ENCODE data around the gene HEMK1.

HEMK1 gene

GRCh38 chr3:50620820-50621219, 51.5 kb downstream of the HEMK1 start:
- DNase-seq (ENCODE audit: low read depth): no peak
- TF ChIP-seq, protein P1, sequence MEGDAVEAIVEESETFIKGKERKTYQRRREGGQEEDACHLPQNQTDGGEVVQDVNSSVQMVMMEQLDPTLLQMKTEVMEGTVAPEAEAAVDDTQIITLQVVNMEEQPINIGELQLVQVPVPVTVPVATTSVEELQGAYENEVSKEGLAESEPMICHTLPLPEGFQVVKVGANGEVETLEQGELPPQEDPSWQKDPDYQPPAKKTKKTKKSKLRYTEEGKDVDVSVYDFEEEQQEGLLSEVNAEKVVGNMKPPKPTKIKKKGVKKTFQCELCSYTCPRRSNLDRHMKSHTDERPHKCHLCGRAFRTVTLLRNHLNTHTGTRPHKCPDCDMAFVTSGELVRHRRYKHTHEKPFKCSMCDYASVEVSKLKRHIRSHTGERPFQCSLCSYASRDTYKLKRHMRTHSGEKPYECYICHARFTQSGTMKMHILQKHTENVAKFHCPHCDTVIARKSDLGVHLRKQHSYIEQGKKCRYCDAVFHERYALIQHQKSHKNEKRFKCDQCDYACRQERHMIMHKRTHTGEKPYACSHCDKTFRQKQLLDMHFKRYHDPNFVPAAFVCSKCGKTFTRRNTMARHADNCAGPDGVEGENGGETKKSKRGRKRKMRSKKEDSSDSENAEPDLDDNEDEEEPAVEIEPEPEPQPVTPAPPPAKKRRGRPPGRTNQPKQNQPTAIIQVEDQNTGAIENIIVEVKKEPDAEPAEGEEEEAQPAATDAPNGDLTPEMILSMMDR (IDR thresholded peaks at IDR 0.05; ENCODE audit: insufficient read depth, low read depth, low read length, missing control alignments): no peak
- no peak overlapping the region for H3K4me3 ChIP-seq (ENCODE audit: low read length)

GRCh38 chr3:50622881-50623280, 53.6 kb downstream of the HEMK1 start:
- H3K4me3 ChIP-seq (ENCODE audit: low read length): no peak overlapping the region
- TF ChIP-seq, protein P1 (IDR thresholded peaks at IDR 0.05; ENCODE audit: insufficient read depth, low read depth, low read length, missing control alignments): no peak
- DNase-seq (ENCODE audit: low read depth): no peak

DNA sequence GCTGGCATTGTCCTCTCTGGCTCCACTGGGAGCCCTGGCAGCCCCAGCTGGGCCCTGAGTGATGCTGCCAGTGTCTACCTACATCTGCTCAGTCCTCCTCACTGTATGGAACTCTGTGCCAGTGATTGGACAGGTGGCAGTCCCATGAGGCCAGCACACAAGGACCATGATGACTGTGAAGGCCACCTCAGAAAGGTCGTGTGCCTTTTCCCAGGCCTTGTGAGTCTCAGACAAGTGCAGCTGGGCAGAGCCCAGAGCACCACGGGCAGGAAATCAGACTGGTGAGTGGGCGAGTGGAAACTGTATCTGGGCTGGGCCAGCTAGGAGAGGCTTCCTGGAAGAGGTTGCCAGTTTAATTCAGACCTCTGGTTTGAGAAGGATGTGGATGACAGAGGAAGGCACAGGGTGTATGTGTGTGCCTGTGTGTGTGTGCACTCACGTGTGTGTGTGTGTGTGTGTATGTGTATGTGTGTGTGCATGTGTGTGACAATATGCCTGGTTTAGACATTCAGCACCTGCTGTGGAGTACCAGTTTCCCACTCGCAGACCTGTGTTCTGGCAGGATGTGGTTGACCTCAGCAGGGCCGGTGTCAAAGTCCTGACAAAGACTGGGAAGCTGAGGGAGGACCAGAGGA, 54.6 kb downstream of the HEMK1 start:
- TF ChIP-seq, protein P1 (IDR thresholded peaks at IDR 0.05; ENCODE audit: insufficient read depth, low read depth, low read length, missing control alignments): no peak
- H3K4me3 ChIP-seq (ENCODE audit: low read length): no peak overlapping the region
- no peak for DNase-seq (ENCODE audit: low read depth)

DNA sequence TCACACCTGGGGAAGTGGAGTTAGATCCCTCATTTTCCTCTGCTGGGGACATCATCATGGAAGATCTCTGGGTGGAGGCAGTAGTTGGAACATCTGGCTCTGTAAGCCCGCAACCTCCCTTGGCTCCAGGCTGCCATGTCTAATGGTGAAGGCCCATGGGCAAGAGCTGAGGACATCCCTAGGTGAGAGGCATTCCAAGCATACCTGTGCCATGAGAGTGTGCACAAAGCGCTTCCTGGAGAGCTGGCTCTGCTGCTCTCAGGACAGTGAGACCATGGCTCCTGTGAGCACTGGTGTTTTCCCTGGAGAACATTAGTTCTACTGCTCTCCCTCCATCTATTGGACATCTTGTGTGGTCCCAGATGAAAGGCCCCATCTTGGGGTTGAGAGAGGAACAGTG, 55.3 kb downstream of the HEMK1 start:
- TF ChIP-seq, protein P1 (IDR thresholded peaks at IDR 0.05; ENCODE audit: insufficient read depth, low read depth, low read length, missing control alignments): no peak
- peak; percentile 85 for DNase-seq (ENCODE audit: low read depth)
- no peak overlapping the region for H3K4me3 ChIP-seq (ENCODE audit: low read length)

DNA sequence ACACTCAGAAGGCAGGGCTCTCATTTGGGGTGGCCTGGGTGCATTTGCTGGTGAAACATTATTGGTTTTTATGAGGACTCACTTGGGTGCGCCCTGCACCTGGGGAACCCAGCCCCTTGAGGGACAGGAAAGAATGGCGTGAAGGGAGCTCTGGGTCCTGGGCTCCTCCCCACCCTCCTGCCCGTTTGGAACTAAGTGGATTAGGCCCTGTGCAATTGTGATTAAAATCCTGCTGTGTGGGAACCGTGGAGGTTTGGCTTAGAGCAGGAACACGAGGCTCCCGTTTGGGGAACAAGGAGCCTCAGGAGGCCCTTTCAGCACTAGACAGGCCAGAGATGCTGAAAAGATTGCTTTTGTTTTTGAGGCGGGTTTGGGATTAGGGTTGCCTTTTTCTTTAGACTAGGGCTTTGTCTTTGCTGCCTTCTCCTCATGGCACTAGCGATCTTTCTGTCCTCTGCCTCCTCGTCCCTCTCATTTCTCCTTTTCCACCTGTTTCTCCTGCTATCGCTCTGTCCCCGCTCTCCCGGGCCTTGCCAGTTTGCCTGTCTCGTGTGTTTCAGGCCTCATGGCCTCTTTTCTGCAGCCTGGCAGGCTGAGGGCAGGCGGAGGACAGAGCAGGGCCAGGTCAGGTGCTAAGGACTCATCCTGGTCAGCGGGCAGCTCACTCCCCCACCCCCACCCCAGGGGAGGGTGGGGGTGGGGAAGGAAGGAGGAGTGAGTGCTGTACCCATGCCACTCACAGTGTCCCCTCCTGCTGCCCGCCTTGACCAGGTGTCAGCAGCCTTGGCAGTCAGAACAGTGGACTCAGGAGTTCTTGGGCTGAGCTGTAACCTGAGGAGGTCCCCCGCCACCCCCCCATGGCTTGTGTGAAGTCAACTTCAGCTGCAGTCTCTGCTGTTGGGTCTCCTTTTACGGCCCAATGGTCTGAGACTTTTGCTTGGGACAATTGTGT, 56.2 kb downstream of the HEMK1 start:
- TF ChIP-seq, protein P1 (IDR thresholded peaks at IDR 0.05; ENCODE audit: insufficient read depth, low read depth, low read length, missing control alignments): no peak
- H3K4me3 ChIP-seq (ENCODE audit: low read length): no peak overlapping the region
- no peak for DNase-seq (ENCODE audit: low read depth)

DNA sequence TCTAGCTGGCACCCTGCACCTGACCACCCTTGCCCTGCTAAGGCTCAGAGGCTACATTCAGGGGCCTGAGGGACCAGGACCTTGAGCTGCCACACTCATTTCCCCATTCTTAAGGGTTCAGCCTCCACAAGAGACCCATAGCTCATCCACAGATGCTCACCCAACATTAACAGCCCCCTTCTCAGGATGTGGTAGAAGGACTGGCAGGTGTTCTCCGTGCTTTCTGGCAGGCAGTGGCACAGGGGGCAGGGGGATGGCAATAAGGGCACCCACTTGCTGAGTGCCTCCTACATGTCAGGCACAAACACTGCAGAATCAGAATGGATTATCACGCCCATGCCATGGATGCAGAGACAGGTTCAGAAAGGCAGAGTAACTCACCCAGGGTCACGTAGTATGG, 57.1 kb downstream of the HEMK1 start:
- no peak for DNase-seq (ENCODE audit: low read depth)
- TF ChIP-seq, protein P1 (IDR thresholded peaks at IDR 0.05; ENCODE audit: insufficient read depth, low read depth, low read length, missing control alignments): no peak
- H3K4me3 ChIP-seq (ENCODE audit: low read length): no peak overlapping the region

Measured in epithelial cell of esophagus (primary cell).